Embryonic facial prominence (tissue), 1 donor: Measurements from ENCODE around the gene OTUD5.
"Not testable (repeated sequence)": the region's sequence is repeated elsewhere in the genome, so short reads cannot be mapped to it uniquely, and the experiment has no call there.

ENCODE experiments used
- DNase-seq: peaks from one replicate; pipeline ENCODE4 v3.0.0-alpha.2; 2016; ENCODE audit errors: extremely low spot score

OTUD5 gene

GRCh38 chrX:48957477-48957826 is at the start of gene OTUD5:
Gene OTUD5 (minus strand): TSS chrX:48957607. CDS start chrX:48957570, 37 bp downstream.
- DNase-seq, result no peak

- no peak for DNase-seq
Observed at GRCh38 chrX:49003696-49004095, 46.3 kb upstream of the OTUD5 start.

- peak; percentile 59 for DNase-seq
Observed at GRCh38 chrX:49002091-49002935, 44.9 kb upstream of the OTUD5 start, which contains the start of gene GRIPAP1. Gene GRIPAP1 (minus strand): TSS chrX:49002264. CDS start chrX:49002229, 35 bp downstream.

GRCh38 chrX:49001521-49002090 is 44.2 kb upstream of the OTUD5 start:
- peak; percentile 6 for DNase-seq

- DNase-seq, result no peak
Observed at GRCh38 chrX:49000636-49001035, 43.2 kb upstream of the OTUD5 start.

- no peak for DNase-seq
Observed at GRCh38 chrX:48999030-48999429, 41.6 kb upstream of the OTUD5 start.

GRCh38 chrX:48998391-48998790 is 41.0 kb upstream of the OTUD5 start:
- no peak for DNase-seq

- DNase-seq, result no peak
Observed at GRCh38 chrX:48997865-48998264, 40.5 kb upstream of the OTUD5 start.

GRCh38 chrX:48997455-48997854 is 40.0 kb upstream of the OTUD5 start:
- no peak for DNase-seq

GRCh38 chrX:48996969-48997368 is 39.6 kb upstream of the OTUD5 start:
- DNase-seq, result no peak

GRCh38 chrX:48992341-48992740 is 34.9 kb upstream of the OTUD5 start:
- DNase-seq, result no peak

GRCh38 chrX:48989483-48989882 is 32.1 kb upstream of the OTUD5 start:
- DNase-seq, result no peak

- no peak for DNase-seq
Observed at GRCh38 chrX:48983896-48984295, 26.5 kb upstream of the OTUD5 start.

GRCh38 chrX:48983081-48983480 is 25.7 kb upstream of the OTUD5 start:
- DNase-seq, result no peak

GRCh38 chrX:48981178-48981577 is 23.8 kb upstream of the OTUD5 start:
- DNase-seq, result no peak

GRCh38 chrX:48980341-48980740 is 22.9 kb upstream of the OTUD5 start:
- not testable (repeated sequence) for DNase-seq

- no peak for DNase-seq
Observed at GRCh38 chrX:48978226-48978625, 20.8 kb upstream of the OTUD5 start.

- DNase-seq, result no peak
Observed at GRCh38 chrX:48976086-48976485, 18.7 kb upstream of the OTUD5 start.

GRCh38 chrX:48975541-48975940 is 18.1 kb upstream of the OTUD5 start:
- DNase-seq, result no peak

- no peak for DNase-seq
Observed at GRCh38 chrX:48975041-48975440, 17.6 kb upstream of the OTUD5 start.

- DNase-seq, result no peak
Observed at GRCh38 chrX:48974574-48974973, 17.2 kb upstream of the OTUD5 start.

- no peak for DNase-seq
Observed at GRCh38 chrX:48974033-48974432, 16.6 kb upstream of the OTUD5 start.
